ENCODE measurements around the gene TSHR. TPM values are rescaled to one million over a fixed set of nuclear protein-coding genes. Genes with fewer than 3 reads are reported as not detected.

TSHR gene
- total RNA-seq, 1 experiment from 2014 or later: not detected

GRCh38 chr14:81028461-81028860 is 73.0 kb downstream of the TSHR start:
- Histone ChIP-seq H2BK15ac (ENCODE audit: low read depth, low read length) (no peak overlapping the region), H3K4ac (ENCODE audit: low read depth, low read length) (no peak overlapping the region), H3K9ac (ENCODE audit: extremely low read depth, insufficient read length, low read length) (no peak overlapping the region), H4K20me1 (ENCODE audit: control insufficient read depth, insufficient read depth, insufficient read length) (no peaks in the 10 kb centered on the region), H2BK12ac (ENCODE audit: insufficient read length, low read depth, low read length) (no peak overlapping the region), H3K27me3 (ENCODE audit: insufficient read depth, low read length) (no peaks in the 10 kb centered on the region), H2BK120ac (ENCODE audit: low read depth, low read length, poor library complexity, severe bottlenecking) (no peak overlapping the region), H2AFZ (ENCODE audit: low read length) (no peak overlapping the region), H3K18ac (ENCODE audit: insufficient read length, low read depth, low read length) (no peak overlapping the region), H3K79me1 (ENCODE audit: insufficient read depth, low read depth, low read length, poor library complexity, severe bottlenecking) (no peaks in the 10 kb centered on the region), H3K23me2 (ENCODE audit: insufficient read length, low read depth, low read length, poor library complexity, severe bottlenecking) (no peaks in the 10 kb centered on the region), H2AK5ac (ENCODE audit: insufficient read length, low read length) (no peak overlapping the region), H3K27ac (ENCODE audit: insufficient read length, low read depth, low read length) (no peak overlapping the region), H3K79me2 (ENCODE audit: insufficient read depth, low read length) (no peaks in the 10 kb centered on the region), H3K14ac (ENCODE audit: insufficient read depth, low read length) (no peak overlapping the region), H3T11ph (ENCODE audit: low read length) (no peak overlapping the region), H3K9me3 (ENCODE audit: control insufficient read depth, low read depth, low read length) (no peaks in the 10 kb centered on the region), H3K56ac (ENCODE audit: insufficient read length, low read depth, low read length) (no peak overlapping the region), H2BK20ac (ENCODE audit: low read depth, low read length, poor library complexity, severe bottlenecking) (no peak overlapping the region), H3K4me2 (ENCODE audit: insufficient read depth, insufficient read length, low read length) (no peak overlapping the region), H3K23ac (ENCODE audit: insufficient read length, low read depth, low read length) (no peak overlapping the region), H3K4me1 (ENCODE audit: insufficient read depth, low read length) (no peaks in the 10 kb centered on the region), H4K91ac (ENCODE audit: insufficient read length, low read depth, low read length) (no peak overlapping the region), H4K8ac (replicated peaks; ENCODE audit: insufficient read length, low read depth, low read length) (no peak overlapping the region), H4K5ac (ENCODE audit: insufficient read length, low read depth, low read length) (no peak overlapping the region), H2BK5ac (ENCODE audit: insufficient read length, low read length) (no peak overlapping the region)
- Mint-ChIP-seq H3K36me3 (ENCODE audit: insufficient read depth in 1 of 3, low read depth in 3 of 3) (no peaks in the 10 kb centered on the region), H3K4me1 (no peaks in the 10 kb centered on the region), H3K27me3 (ENCODE audit: low read depth) (no peaks in the 10 kb centered on the region; the same call in 1 of the 2 replicates), H3K4me3 (no peak overlapping the region), H3K27ac (no peak overlapping the region), H3K9me3 (no peaks in the 10 kb centered on the region)
- TF ChIP-seq CTCF (conservative IDR thresholded peaks at IDR 0.05): no peak
- DNase-seq: no peak
- no CpG with 5 or more reads among the region's 1 CpG for WGBS (ENCODE audit: extremely low coverage, insufficient read length, low lambda C conversion rate)

Measured in H9 (cell line).